CD14-positive monocyte (primary cell): ENCODE data around the gene RGS17. TPM values are rescaled to one million over a fixed set of nuclear protein-coding genes. Genes with fewer than 3 reads are reported as not detected.

Experiments
- DNase-seq, 3 donors: peaks; one replicate each; pipeline ENCODE4 v3.0.0-alpha.2; 2011 to 2022
- H2AFZ ChIP-seq: 2 replicates; pipeline ENCODE4 v1.6.0; 2012; ENCODE audit warnings: mild to moderate bottlenecking, low read depth, low read length, inconsistent platforms; ENCODE audit not compliant: insufficient read depth, poor library complexity, severe bottlenecking
- H3K27ac ChIP-seq, 2 donors: 1 replicate in 1 of 2; 2 replicates in 1 of 2; pipeline ENCODE4 v1.5.1; 2012 to 2013; ENCODE audit warnings: low read length in 2 of 2, control low read depth in 1 of 2, inconsistent platforms in 1 of 2, low read depth in 1 of 2, mild to moderate bottlenecking in 1 of 2
- H3K27me3 ChIP-seq, 2 donors: one replicate each; pipeline versions ENCODE4 v1.6.0 to v1.6.1; 2011 to 2013; ENCODE audit warnings: low read length in 2 of 2; ENCODE audit not compliant: control insufficient read depth in 2 of 2, insufficient read depth in 2 of 2
- H3K36me3 ChIP-seq, 2 donors: replicated peaks in 1 of 2; 1 replicate in 1 of 2; 2 replicates in 1 of 2; pipeline versions ENCODE4 v1.5.1 to v1.6.1; 2012 to 2013; ENCODE audit warnings: low read length in 2 of 2, control low read depth in 1 of 2, inconsistent platforms in 1 of 2, mild to moderate bottlenecking in 1 of 2; ENCODE audit not compliant: insufficient read depth in 2 of 2, control insufficient read depth in 1 of 2
- H3K4me1 ChIP-seq, 2 donors: 1 replicate in 1 of 2; 2 replicates in 1 of 2; pipeline versions ENCODE4 v1.5.1 to v1.6.1; 2012 to 2013; ENCODE audit warnings: low read length in 2 of 2, control low read depth in 1 of 2, inconsistent platforms in 1 of 2, mild to moderate bottlenecking in 1 of 2, moderate library complexity in 1 of 2; ENCODE audit not compliant: insufficient read depth in 2 of 2, control insufficient read depth in 1 of 2
- H3K4me2 ChIP-seq: replicated peaks from 2 replicates; pipeline ENCODE3; 2012; ENCODE audit warnings: low read length, moderate library complexity, mild to moderate bottlenecking; ENCODE audit not compliant: poor library complexity, severe bottlenecking; ENCODE audit errors: extremely low read depth
- H3K4me3 ChIP-seq, 3 experiments: fragments of 200-600 bp in 1 of 3; sonication (generic) in 1 of 3; replicated peaks in 1 of 3; 1 replicate in 2 of 3; 2 replicates in 1 of 3; pipeline ENCODE4 v1.5.1; 2011 to 2013; ENCODE audit warnings: low read length in 3 of 3, mild to moderate bottlenecking in 3 of 3, control low read depth in 2 of 3, low read depth in 2 of 3, inconsistent platforms in 1 of 3, moderate library complexity in 1 of 3
- H3K79me2 ChIP-seq: 2 replicates; pipeline ENCODE4 v1.6.0; 2012; ENCODE audit warnings: mild to moderate bottlenecking, control low read depth, inconsistent platforms, low read length, moderate library complexity; ENCODE audit not compliant: insufficient read depth
- H3K9ac ChIP-seq: 2 replicates; pipeline ENCODE4 v1.6.0; 2017; ENCODE audit warnings: low read length, mild to moderate bottlenecking; ENCODE audit not compliant: insufficient read depth, poor library complexity, severe bottlenecking
- H3K9me3 ChIP-seq, 2 donors: replicated peaks in 1 of 2; 1 replicate in 1 of 2; 2 replicates in 1 of 2; pipeline versions ENCODE4 v1.5.1 to v1.6.1; 2012 to 2013; ENCODE audit warnings: low read length in 2 of 2, control low read depth in 1 of 2; ENCODE audit not compliant: control insufficient read depth in 1 of 2, insufficient read depth in 1 of 2
- H4K20me1 ChIP-seq: 2 replicates; pipeline ENCODE4 v1.6.0; 2012; ENCODE audit warnings: mild to moderate bottlenecking, low read length, control low read depth, moderate library complexity; ENCODE audit not compliant: insufficient read depth
- H3K27ac Mint-ChIP-seq, 7 donors: one replicate each; pipeline ENCODE4 v1.8.0; 2020; ENCODE audit warnings: mild to moderate bottlenecking in 7 of 7, mixed read lengths in 7 of 7, moderate library complexity in 6 of 7, inconsistent platforms in 2 of 7
- H3K27me3 Mint-ChIP-seq, 3 donors: one replicate each; pipeline ENCODE4 v1.8.0; 2021 to 2022; ENCODE audit warnings: low read depth in 3 of 3, mild to moderate bottlenecking in 3 of 3, mixed read lengths in 3 of 3, moderate library complexity in 3 of 3, inconsistent platforms in 1 of 3
- H3K36me3 Mint-ChIP-seq, 2 donors: one replicate each; pipeline ENCODE4 v1.8.0; 2020; ENCODE audit warnings: mixed read lengths in 2 of 2, inconsistent platforms in 1 of 2, mild to moderate bottlenecking in 1 of 2
- H3K4me1 Mint-ChIP-seq: one replicate; pipeline ENCODE4 v1.8.0; 2020; ENCODE audit warnings: mild to moderate bottlenecking, mixed read lengths
- H3K4me3 Mint-ChIP-seq, 2 donors: one replicate each; pipeline ENCODE4 v1.8.0; 2020; ENCODE audit warnings: mild to moderate bottlenecking in 2 of 2, mixed read lengths in 2 of 2, moderate library complexity in 1 of 2
- H3K9me3 Mint-ChIP-seq, 7 donors: one replicate each; pipeline ENCODE4 v1.8.0; 2020 to 2022; ENCODE audit warnings: mixed read lengths in 7 of 7, mild to moderate bottlenecking in 6 of 7, moderate library complexity in 6 of 7, inconsistent platforms in 2 of 7
- CTCF ChIP-seq: fragments of 200-600 bp; IDR thresholded peaks from one replicate; pipeline ENCODE4 v1.8.0; 2022; ENCODE audit warnings: antibody characterized with exemption, mild to moderate bottlenecking
- WGBS: methylation state at CpG from one replicate; pipeline ENCODE4 v1.1.5; 2013; ENCODE audit warnings: missing lambda C conversion rate; ENCODE audit not compliant: insufficient coverage; 5-methylcytosine and 5-hydroxymethylcytosine counted together
- intact Hi-C, 2 donors: fragments of 100-400 bp; cut with micrococcal nuclease; formaldehyde crosslinking; loops; one replicate each; pipeline versions ENCODE4 v1.15.0 to v1.15.1; 2023
- polyA plus RNA-seq, 3 donors: library from polyadenylated mRNA; depleted of rRNA in 1 of 3; unstranded in 2 of 3; stranded (reverse) in 1 of 3; fragments of 300-500 nt in 2 of 3; fragments of >200 nt in 1 of 3; fragmentation: Illumina TruSeq in 2 of 3; gene quantifications; 1 replicate in 2 of 3; 2 replicates in 1 of 3; pipeline ENCODE4 v1.2.3, GENCODE V29; 2012 to 2021

Gene RGS17
- polyA plus RNA-seq, 3 donors = not detected

GRCh38 chr6:153167061-153167891, 36.2 kb upstream of the RGS17 start:
- H3K27me3 Mint-ChIP-seq = peaks cover 0 to 2% (median 0%) of the 10 kb centered on the region in 3 donors
- Histone ChIP-seq H3K79me2 (no peaks in the 10 kb centered on the region), H3K27ac (no peak overlapping the region), H3K9ac (no peak overlapping the region), H3K4me2 (no peak overlapping the region), H3K9me3 (no peaks in the 10 kb centered on the region), H3K36me3 (no peaks in the 10 kb centered on the region), H2AFZ (no peak overlapping the region), H3K27me3 (no peaks in the 10 kb centered on the region), H4K20me1 (no peaks in the 10 kb centered on the region), H3K4me3 (no peak overlapping the region), H3K4me1 (no peaks in the 10 kb centered on the region)
- no peak for TF ChIP-seq CTCF
- peaks cover 0 to 4% (median 1%) of the 10 kb centered on the region in 7 donors for H3K9me3 Mint-ChIP-seq
- no peaks in the 10 kb centered on the region for H3K36me3 Mint-ChIP-seq
- no peak overlapping the region for H3K27ac Mint-ChIP-seq
- DNase-seq = no peak
- WGBS = 100% methylated on average over 3 of the region's 9 CpGs
- no peak overlapping the region for H3K4me3 Mint-ChIP-seq
- H3K4me1 Mint-ChIP-seq = no peaks in the 10 kb centered on the region
- intact Hi-C loops = no loop called here

GRCh38 chr6:153162646-153163045, 31.6 kb upstream of the RGS17 start:
- Mint-ChIP-seq H3K36me3 (no peaks in the 10 kb centered on the region), H3K4me3 (no peak overlapping the region), H3K9me3 (peaks cover 0 to 10% (median 4%) of the 10 kb centered on the region in 7 donors), H3K4me1 (no peaks in the 10 kb centered on the region), H3K27me3 (no peaks in the 10 kb centered on the region), H3K27ac (no peak overlapping the region)
- H3K27me3 ChIP-seq = no peaks in the 10 kb centered on the region
- no peak overlapping the region for H2AFZ ChIP-seq
- intact Hi-C loops = no loop called here
- no peaks in the 10 kb centered on the region for H3K79me2 ChIP-seq
- no peak overlapping the region for H3K4me3 ChIP-seq
- no peaks in the 10 kb centered on the region for H4K20me1 ChIP-seq
- no peak overlapping the region for H3K9ac ChIP-seq
- WGBS = no CpG with 5 or more reads among the region's 2 CpGs
- H3K4me1 ChIP-seq = no peaks in the 10 kb centered on the region
- TF ChIP-seq CTCF = no peak
- H3K27ac ChIP-seq = no peak overlapping the region
- H3K4me2 ChIP-seq = no peak overlapping the region
- no peaks in the 10 kb centered on the region for H3K9me3 ChIP-seq
- no peak for DNase-seq
- no peaks in the 10 kb centered on the region for H3K36me3 ChIP-seq
